GM21367 (cell line): ENCODE data around the gene DACT1.
"Not testable (repeated sequence)": the region's sequence is repeated elsewhere in the genome, so short reads cannot be mapped to it uniquely, and the experiment has no call there.

ENCODE experiments used
- ATAC-seq: cut with Tn5 transposase; IDR thresholded peaks from one replicate; pipeline ENCODE4 v1.9.1; 2021; ENCODE audit not compliant: unreplicated experiment

The DACT1 gene, protein sequence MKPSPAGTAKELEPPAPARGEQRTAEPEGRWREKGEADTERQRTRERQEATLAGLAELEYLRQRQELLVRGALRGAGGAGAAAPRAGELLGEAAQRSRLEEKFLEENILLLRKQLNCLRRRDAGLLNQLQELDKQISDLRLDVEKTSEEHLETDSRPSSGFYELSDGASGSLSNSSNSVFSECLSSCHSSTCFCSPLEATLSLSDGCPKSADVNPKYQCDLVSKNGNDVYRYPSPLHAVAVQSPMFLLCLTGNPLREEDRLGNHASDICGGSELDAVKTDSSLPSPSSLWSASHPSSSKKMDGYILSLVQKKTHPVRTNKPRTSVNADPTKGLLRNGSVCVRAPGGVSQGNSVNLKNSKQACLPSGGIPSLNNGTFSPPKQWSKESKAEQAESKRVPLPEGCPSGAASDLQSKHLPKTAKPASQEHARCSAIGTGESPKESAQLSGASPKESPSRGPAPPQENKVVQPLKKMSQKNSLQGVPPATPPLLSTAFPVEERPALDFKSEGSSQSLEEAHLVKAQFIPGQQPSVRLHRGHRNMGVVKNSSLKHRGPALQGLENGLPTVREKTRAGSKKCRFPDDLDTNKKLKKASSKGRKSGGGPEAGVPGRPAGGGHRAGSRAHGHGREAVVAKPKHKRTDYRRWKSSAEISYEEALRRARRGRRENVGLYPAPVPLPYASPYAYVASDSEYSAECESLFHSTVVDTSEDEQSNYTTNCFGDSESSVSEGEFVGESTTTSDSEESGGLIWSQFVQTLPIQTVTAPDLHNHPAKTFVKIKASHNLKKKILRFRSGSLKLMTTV

DNA sequence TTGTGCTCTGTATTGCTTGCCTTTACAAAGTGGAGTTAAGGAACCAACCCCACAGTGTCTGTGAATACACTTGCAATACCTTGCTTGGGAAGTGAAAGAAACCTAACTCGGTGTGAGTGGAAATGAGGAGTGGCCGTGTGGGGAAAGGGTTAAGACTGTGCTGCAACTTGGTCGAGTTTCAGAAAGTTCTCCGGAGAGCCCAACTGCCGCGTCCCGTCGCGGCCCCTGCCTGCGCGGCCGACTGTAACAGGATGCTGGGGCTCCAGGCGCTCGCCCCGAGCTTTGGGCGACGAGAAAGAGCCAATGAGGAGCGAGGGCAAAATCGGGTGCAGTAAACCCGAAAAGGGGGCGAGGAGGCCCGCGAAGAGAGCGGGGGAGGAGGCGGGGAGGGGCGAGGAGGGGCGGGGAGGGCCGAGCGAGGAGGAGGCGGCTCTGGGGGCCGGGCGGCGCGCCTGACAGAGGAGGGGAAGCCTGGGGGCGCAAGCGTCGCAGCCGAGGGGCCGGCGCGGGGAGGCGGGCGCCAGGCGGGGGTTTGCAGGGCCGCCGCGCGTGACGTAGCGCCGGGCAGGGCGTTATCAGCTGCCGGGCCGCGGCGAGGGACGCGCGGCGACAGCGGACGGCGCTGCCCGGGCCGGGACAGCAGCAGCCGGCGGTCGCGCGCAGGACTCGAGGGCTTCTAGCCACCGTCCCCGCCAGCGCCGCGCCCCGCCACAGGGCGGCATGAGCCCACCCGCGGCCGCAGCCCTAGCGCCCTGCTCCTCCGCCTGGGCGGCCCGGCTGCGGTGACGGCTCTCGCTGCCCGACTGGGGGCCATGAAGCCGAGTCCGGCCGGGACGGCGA lies at the start of gene DACT1:
Gene DACT1 (plus strand): TSS at position 572 of the 840 bp plus-strand sequence. CDS start 241 bp downstream, at position 813.
- ATAC-seq: peak; percentile 35

DNA sequence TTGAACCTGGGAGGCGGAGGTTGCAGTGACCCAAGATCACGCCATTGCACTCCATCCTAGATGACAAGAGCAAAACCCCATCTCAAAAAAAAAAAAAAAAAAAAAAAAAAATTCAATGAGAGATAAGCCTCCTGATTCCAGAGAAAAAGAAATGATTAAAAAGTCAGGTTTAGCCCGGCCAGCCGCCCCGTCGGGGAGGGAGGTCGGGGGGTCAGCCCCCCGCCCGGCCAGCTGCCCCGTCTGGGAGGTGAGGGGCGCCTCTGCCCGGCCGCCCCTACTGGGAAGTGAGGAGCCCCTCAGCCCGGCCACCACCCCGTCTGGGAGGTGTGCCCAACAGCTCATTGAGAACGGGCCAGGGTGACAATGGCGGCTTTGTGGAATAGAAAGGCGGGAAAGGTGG lies 49.4 kb upstream of the DACT1 start:
- not testable (repeated sequence) for ATAC-seq

DNA sequence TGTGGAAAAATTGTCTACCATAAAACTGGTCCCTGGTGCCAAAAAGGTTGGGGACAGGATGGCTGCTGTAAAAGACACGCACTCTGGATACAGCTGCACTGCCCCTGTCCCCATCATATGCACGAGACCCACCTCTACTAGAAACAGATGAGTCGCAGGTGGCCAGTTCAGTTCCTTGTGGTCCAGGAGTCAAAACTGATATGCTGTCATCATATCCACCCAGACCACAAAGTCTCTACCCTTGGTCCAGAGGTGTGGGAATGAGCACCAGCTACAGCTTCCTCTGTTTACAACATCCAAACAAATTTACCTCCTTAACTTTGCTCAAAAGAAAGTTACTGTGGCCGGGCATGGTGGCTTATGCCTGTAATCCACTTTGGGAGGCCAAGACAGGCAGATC lies 43.8 kb upstream of the DACT1 start:
- no peak for ATAC-seq

DNA sequence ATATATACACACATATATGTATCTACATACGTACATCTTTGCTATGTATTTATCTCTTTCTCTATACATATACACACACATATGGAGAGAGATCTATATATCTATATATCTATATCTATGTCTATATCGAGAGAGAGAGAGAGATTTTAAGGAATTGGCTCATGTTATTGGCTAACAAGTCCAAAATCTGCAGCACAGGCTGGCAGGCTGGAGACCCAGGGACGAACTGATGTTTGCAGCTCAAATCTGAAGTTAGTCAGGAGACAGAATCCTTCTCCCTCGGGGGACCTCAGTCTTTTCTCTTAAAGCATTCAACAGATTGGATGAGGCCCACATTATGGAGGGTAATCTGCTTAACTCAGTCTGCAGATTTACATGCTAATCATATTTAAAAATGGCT lies 40.7 kb upstream of the DACT1 start:
- no peak for ATAC-seq

DNA sequence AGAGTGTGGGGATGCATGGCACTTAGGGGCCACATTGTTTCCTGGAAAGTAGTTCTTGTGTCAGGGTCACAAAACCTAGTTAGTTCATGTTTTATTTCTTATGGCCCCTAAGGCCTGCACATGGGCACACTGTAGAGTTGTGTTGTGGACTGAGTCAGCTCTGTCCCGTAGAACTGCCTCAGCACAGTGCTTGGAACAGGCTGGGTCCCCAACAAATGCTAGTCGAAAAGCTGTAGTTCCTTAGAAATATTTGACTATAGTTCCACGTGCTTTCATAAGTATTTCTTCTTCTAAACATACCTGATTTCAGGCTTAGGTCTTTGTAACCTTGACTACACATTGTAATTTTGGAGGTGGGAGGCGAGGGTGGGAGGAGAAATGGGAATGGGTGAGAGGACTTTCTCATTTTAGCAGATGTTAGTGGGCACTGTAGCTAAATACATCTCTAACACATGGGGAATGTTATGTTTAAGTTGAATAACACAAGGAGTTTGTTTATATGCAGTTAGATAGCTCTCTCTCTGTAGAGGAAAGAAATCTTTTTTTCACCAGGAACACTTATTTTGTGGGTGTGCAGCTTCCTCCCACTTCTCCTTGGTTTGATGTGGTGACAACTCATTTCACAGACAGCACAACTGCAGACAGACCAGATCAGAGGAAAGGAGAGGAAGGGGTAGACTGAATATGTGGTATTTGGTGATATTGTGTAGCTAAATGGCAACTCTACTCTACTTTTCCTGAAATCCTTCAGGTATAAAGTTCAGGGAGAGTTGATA lies 39.5 kb upstream of the DACT1 start:
- ATAC-seq: no peak

DNA sequence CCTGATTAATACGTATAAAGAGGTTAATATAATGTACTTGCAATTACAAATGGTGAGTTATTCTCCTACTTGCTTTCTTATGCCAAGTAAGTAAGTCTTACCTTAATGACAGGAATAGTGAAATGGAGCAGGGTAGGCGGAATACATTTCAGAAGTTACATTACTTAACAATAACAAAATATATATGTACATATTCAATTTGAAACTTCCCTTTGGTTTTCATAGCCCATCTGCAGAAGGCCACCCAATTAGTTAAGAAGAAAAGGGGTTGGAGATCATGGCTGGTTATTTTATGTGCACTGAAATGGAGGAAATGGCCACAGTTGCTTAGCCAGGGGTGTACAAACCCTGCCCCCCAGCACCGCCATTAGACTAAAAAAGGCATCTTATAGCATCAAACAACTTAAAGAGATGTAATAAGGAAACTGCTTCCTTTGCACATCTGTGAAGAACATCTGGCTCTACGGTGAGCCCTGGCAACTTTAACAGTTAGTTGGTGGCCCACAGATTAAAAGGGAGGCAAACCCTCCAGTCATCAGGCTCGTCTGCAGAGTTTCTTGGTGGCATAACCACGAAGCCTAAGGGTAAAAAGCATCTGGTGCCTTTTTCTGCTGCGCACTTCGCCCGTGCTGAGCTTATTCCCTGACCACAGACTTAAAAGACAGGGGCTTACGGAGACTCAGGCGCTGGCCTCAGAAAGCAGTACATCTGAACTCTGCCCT lies 38.8 kb upstream of the DACT1 start:
- ATAC-seq: no peak

DNA sequence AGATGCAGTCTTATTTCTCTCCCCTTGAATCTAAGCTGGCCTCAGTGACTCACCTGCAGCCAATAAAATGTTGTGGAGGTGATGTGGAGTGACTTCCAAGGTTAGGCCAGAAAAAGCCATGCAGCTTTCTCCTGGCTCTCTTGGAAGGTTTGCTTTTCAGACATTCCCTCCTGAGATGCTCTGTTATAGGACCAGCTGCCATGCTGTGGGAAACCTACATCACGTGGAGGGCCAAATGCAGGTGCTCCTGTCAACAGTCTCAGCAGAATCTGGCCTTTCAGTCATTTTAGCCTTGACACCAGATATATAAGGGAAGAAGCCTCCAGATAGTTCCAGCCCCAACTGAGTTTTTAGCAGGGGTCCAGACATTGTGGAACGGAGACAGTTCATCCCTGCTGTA lies 38.1 kb upstream of the DACT1 start:
- ATAC-seq: no peak

DNA sequence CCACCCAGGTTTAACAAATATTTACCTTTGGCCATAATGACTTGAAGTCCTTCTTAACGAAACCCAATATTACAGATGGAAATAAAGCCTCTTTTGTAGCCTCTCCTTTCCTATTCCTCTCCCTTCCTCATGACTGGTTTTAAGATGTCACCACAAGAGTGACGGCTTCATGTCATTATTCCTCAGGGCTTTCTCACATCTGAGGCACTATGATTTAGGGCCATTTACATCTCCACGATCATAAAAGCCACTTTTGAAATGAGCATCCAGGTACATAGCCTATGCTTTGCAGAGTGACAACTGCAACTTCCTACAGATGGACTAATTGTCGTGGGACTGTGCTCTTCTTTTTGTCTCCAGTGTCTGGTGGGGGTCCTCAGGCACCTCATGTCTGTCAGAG lies 32.3 kb upstream of the DACT1 start:
- ATAC-seq: no peak

DNA sequence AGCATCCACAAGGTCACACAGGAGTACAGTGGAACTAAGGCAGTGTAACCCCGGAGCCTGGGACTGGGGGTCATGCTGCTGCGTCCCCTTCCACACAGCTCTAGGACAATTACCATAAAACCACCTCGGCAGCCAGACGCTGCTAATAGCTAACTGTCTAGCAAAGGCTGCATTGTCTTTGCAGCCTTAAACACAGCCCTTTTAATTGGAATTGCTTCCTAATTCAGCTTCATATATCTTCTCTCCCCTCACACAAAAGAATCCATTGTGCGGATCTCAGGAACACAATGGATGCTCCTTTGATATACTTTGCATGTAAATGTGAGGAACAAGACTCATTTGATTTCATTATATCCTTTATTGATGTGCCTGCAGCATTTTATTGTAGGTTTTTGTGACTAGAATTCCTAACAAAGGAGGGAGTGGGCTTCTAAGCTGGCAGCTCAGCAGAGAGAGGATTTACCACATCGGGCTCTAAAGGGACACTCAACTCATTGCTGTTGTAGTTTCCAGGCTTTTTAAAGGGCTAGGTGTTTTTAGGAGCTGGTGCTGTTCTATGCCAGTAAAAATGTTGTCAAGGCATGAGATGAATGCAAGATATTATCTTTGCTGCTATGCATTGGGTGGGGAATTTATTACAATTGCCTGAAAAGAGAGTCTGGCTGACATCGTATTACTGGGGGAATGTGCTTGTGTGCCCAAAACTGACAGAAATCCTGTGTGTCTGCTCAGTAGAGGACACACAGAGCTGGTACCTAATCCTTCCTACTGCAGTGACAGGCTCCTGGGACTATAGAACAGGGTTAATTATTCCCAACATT lies 30.4 kb upstream of the DACT1 start:
- no peak for ATAC-seq

DNA sequence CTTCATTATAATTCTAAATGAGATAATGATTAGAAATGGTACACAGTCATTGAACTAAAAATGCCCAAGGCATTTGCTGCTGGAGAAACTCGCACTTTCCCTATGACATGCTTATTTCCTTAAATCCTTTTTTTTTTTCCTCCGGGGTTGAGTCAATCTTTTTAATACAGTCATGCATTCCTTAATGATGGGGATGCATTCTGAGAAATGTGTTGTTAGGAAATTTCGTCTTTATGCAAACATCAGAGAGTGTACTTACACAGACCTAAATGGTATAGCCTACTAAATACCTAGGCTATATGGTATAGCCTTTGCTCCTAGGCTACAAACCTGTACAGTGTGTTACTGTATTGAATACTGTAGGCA lies 29.8 kb upstream of the DACT1 start:
- ATAC-seq: no peak

DNA sequence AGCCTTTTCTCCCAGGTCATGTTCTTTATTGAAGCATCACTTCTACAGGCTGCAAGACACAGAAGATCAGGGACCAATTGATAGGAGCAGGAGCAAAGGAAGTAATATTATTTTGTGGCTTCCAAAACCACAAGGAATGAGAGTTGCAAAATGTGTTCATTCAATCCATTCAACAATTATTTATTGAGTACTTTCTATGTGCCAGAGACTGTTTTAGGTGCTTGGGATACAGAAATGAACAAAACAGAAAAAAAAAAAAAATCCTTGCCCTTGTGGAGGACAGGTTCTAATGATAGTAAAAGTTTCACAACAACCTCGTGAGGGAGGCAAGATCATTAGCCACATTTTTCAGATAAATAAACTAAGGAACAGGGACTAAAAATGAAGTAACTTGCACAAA lies 20.1 kb upstream of the DACT1 start:
- ATAC-seq: no peak

DNA sequence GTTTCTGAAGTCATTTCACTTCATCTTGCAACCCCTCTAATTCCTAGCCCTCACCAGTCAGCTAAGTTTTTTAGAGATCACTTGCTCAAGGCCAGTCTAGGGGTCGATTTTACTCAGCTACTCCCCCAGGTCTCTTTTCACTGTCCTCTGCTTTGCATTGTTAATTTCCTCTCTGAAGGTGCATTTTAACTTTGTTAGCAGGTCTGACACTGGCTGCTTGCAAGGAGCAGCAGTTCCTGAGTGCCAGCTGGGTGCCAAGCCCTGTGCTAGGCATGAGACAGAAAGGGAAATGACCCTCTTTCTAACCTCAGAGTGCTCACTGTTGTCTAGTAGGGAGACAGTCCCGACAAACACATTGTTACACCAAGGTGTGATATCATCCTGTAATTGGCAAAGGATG lies 17.8 kb upstream of the DACT1 start:
- ATAC-seq: no peak

DNA sequence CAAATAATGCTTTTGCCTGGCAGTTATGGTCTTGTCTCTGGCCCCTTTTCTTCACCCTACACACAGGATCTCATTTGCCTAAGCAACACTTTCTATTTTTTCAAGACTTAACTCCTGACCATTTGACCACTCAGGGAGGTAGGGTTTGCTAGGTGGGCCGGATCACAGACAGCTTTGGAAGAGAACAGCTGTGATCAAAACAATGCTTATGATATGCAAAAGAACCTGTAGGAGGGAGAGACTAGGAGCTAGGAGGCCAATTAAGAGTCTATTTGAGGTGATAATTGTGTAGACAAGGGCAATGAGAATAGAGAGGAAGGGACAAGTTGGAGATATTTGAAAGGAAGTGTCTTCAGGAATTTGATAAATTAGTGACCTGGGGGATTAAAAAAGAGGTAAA lies 12.3 kb upstream of the DACT1 start:
- no peak for ATAC-seq

DNA sequence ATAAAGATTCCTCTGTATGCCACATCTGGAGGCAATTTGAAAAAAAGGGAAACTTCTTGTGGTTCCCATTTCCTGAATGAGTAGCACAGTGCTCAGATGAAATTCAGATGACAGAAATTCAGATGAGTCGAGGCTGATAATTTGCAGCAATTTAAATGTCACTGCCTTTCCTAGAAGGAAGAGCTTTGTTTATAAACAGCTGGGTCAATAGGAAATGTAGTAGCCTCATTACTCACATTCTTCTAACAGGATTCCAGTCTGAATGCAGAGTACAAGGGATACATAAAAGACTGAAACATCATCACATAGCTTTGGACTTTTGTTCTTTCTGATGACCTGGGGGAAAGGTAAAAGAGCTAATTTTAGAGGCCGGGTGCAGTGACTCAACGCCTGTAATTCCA lies 11.3 kb upstream of the DACT1 start:
- no peak for ATAC-seq

DNA sequence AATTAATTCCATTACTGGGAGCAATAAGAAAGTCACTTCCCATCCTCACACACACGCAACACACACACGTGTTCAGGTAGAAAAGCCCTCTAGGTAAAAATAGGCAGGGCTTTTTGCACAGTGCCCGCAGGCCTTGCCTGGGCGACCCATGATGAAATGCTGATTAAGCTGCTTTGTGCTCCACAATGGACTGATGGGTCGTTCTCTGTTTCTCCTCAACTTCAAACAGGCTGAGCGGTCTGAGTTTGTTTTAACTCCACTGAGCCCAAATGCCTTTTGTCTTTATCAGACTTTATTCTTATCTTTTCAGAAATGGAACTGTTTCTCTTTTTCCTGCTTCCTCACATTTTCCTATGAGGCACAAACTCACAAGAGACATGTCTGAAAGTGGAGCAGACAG lies 9.4 kb upstream of the DACT1 start:
- no peak for ATAC-seq

DNA sequence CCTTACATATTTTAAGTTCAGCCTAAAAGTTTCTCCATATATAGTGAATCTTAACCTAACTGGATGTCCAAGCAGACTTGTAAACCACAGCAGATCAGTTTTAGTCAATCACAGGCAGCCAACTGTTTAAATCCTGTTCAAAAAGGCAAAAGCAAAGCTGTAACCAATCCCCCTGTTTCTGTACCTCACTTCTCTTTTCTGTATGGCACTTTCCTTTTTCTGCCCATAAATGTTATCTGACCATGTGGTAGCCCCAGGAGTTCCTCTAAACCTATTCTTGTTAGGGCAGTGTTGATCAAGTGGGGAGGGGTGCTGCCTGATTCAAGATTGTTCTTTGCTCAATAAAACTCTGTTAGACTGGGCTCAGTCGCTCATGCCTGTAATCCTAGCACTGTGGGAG lies 8.5 kb upstream of the DACT1 start:
- ATAC-seq: no peak

DNA sequence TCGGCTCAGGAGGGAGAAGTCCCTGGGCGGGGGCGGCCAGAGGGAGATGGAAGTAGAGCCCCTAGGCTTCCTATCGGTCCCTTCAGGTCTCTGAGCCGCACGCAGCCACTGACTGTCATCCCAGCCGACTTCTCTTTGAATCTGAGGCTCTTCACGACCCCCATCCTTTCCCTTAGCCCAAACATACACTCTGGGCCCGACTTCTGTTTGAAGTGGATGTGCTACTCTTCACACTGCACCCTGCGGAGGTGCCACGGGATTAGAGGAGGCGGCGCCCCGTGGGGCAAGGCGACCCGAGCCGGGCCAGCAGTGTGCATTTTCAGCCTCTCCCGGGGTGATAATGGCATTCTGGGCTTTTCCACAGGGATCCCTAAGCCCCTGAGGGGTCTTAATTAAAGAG lies 6.0 kb upstream of the DACT1 start:
- ATAC-seq: no peak

DNA sequence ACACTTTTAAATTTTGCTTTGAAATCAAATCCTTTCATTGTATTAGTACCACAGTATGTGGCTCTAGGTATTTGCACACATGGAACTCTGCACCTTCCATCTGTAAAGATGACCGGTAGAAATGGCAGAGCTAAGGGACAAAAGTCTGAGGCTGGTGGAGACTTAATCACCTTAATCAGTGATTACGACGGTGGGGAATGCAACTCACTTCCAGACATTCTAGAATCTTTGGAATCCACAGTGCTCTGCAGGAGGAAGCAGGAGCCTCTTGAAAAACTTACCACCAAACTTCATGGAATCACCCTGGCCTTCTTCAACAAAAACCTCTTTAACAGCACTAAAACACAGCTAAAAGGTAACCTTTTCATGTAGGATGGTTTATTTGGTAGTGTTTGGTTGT lies 3.9 kb upstream of the DACT1 start:
- no peak for ATAC-seq

DNA sequence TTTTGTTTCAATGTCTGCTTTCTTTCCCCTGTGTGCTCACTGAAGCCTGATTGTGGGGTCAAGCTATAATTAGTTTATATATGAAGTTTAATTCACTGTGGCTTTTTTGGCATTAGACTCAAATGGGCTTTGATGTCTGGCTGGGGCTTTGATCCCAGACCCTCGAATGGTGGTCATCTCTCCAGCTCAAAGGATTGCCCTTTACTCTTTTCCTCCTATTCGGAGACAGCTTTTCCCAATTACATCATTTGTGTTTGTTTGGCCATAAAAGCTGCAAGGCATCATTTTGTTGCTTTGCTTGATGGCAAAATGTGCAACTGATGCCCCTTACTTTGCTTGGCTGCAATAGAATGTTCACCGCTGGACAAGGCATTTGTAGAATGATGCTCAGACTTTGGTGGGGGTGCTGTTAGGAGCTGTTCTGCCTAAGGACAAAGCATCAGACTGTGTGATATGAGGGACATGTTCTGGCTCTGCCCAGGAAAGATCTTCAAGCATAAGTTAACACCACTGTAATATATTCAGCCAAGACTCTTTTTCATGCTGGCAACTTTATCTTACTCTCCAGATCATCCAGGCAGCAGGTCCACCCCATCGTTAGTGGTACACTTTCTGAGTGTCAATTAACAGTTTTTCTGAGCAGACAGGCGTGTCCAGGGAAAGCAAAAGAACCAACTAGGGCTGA lies 3.2 kb upstream of the DACT1 start:
- ATAC-seq: no peak
